NT2/D1 (cell line): ENCODE data around the gene SAP130.

Experiments
- DNase-seq: peaks from one replicate; pipeline ENCODE4 v3.0.0-alpha.2; 2011; ENCODE audit warnings: low read depth, low spot score
- H3K27me3 ChIP-seq: 2 replicates; pipeline ENCODE4 v1.6.0; 2011; ENCODE audit warnings: mild to moderate bottlenecking; ENCODE audit not compliant: insufficient read length, insufficient read depth
- H3K36me3 ChIP-seq: 2 replicates; pipeline ENCODE4 v1.6.1; 2011; ENCODE audit warnings: mild to moderate bottlenecking, low read length, mixed read lengths; ENCODE audit not compliant: insufficient read depth, insufficient read length
- H3K4me1 ChIP-seq: 2 replicates; pipeline ENCODE4 v1.5.1; 2011; ENCODE audit not compliant: insufficient read depth, insufficient read length
- H3K4me3 ChIP-seq: 2 replicates; pipeline ENCODE4 v1.5.1; 2011; ENCODE audit warnings: low read depth; ENCODE audit not compliant: insufficient read length
- H3K9ac ChIP-seq: 2 replicates; pipeline ENCODE4 v1.6.0; 2011; ENCODE audit warnings: low read depth; ENCODE audit not compliant: insufficient read length
- H3K9me3 ChIP-seq: 2 replicates; pipeline ENCODE4 v1.5.1; 2011; ENCODE audit warnings: mild to moderate bottlenecking, low read length; ENCODE audit not compliant: insufficient read depth
- SUZ12 ChIP-seq: IDR thresholded peaks from 2 replicates; pipeline ENCODE4 v1.6.1; 2011; ENCODE audit not compliant: insufficient read length, insufficient read depth; ENCODE audit errors: extremely low read depth
- YY1 ChIP-seq: IDR thresholded peaks from 2 replicates; pipeline ENCODE4 v1.6.1; 2011; ENCODE audit not compliant: insufficient read length, insufficient read depth
- ZNF274 ChIP-seq: IDR thresholded peaks from 2 replicates; pipeline ENCODE4 v1.6.1; 2011; ENCODE audit warnings: mild to moderate bottlenecking, low read depth, low read length

The SAP130 gene

DNA sequence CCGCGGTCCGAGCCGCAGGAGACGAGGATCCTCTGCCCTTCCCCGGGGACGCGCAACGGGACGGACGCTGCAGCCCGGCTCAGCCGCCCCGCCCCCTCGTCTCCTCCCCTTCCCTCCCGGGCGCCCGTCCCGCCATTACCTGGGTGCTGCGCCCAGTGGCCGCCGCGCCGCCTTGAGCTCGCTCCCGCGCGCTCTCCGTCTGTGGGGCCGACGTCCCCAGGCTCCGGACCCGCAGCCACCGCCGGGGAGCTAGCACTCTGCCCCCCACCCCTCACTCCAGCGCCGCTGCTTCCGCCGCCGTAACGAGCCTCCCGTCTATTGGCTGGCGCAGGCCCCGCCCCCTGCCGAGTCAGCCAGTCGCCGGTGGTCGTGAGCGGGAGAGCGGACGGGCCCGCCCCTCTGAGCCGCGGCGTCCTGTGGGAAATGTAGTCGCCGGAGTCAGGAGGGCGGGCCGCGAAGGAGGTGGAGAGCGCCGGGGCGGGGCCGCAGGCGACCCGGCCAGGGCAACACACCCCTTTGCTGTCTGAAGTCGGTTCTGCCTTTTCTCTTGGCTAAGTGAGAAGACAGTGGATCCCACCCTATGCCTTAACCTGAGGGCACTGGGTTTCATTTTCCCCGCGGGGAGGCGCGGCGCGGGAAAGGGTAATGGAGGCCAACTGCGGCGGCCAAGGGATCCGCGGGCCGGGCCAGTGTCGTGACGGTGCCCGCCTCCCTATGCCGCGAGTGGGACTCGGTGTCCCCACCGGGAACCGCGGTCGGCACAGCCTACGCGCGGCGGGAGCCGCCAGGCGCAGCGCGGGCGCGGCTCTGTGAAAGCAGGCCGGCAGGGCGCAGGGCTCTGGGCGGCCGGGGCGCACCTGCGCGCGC lies at the start of gene SAP130:
SAP130 (minus strand) TSS at position 259 of the 867 bp plus-strand sequence. CDS start 1,767 bp downstream, outside the sequence.
- DNase-seq = peak; percentile 93
- Histone ChIP-seq H3K9me3 (peaks cover 16% of the 10 kb centered on the region), H3K4me1 (peaks cover 2% of the 10 kb centered on the region), H3K9ac (peak within 1 kb of the TSS; percentile 98), H3K36me3 (peaks cover 21% of the 10 kb centered on the region), H3K4me3 (peak within 1 kb of the TSS; percentile 88), H3K27me3 (peaks cover 35% of the 10 kb centered on the region)
- TF ChIP-seq SUZ12 (no peak), YY1 (no peak), ZNF274 (no peak)

- no peaks in the 10 kb centered on the region for H3K9me3 ChIP-seq
- H3K4me3 ChIP-seq = no peak overlapping the region
- H3K27me3 ChIP-seq = no peaks in the 10 kb centered on the region
- no peaks in the 10 kb centered on the region for H3K4me1 ChIP-seq
- H3K36me3 ChIP-seq = no peaks in the 10 kb centered on the region
- no peak overlapping the region for H3K9ac ChIP-seq
- DNase-seq = no peak
- TF ChIP-seq ZNF274 (no peak), SUZ12 (no peak), YY1 (no peak)
Measured at GRCh38 chr2:128076461-128077106, 48.7 kb upstream of the SAP130 start.

- no peak overlapping the region for H3K9ac ChIP-seq
Measured at GRCh38 chr2:128073278-128073677, 45.4 kb upstream of the SAP130 start.

DNA sequence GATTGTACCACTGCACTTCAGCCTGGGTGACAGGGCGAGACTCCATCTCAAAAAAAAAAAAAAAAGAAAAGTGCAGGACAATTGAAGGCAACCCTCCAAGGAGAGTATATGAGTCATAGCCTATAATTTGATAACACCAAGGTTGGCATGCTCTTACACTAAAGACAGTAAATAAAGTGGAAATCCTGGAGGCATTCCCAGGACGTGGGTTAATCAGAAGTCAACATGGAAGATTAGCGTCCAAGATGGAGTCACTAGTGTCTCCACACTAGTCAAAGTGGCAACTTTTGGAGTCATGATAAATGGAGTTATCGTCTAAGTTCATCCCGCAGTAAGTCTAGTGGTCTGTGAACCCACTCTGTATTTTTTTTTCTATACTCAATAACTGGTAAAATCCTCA lies 41.9 kb upstream of the SAP130 start:
- no peaks in the 10 kb centered on the region for H3K9me3 ChIP-seq
- no peak for TF ChIP-seq SUZ12
- no peak for TF ChIP-seq YY1
- no peak for TF ChIP-seq ZNF274
- no peaks in the 10 kb centered on the region for H3K27me3 ChIP-seq
- DNase-seq = no peak
- no peaks in the 10 kb centered on the region for H3K4me1 ChIP-seq
- H3K9ac ChIP-seq = no peak overlapping the region
- no peaks in the 10 kb centered on the region for H3K36me3 ChIP-seq
- H3K4me3 ChIP-seq = no peak overlapping the region

More at GRCh38 chr2:128073278-128073677, 45.4 kb upstream of the SAP130 start:
- TF ChIP-seq SUZ12 (no peak), YY1 (no peak), ZNF274 (no peak)
- Histone ChIP-seq H3K4me1 (no peaks in the 10 kb centered on the region), H3K4me3 (no peak overlapping the region), H3K27me3 (no peaks in the 10 kb centered on the region), H3K36me3 (no peaks in the 10 kb centered on the region), H3K9me3 (no peaks in the 10 kb centered on the region)
- DNase-seq = no peak

DNA sequence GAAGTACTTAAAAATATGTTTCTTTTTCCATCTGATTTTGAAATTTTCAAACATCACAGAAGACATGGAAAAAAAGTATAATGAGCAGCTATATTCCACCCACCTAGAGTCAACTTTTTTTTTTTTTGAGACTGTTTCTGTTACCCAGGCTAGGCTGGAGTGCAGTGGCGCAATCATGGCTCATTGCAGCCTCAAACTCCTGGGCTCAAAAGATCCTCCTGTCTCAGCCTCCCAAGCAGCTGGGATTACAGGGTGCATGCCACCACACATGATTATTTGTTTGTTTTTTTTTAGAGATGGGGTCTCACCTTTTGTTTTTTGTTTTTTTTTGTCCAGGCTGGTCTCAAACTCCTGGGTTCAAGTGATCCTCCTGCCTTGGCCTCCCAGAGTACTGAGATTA lies 36.5 kb upstream of the SAP130 start:
- no peak for TF ChIP-seq SUZ12
- TF ChIP-seq YY1 = no peak
- TF ChIP-seq ZNF274 = no peak
- Histone ChIP-seq H3K36me3 (no peaks in the 10 kb centered on the region), H3K9me3 (no peaks in the 10 kb centered on the region), H3K4me1 (no peaks in the 10 kb centered on the region), H3K4me3 (no peak overlapping the region), H3K27me3 (no peaks in the 10 kb centered on the region), H3K9ac (no peak overlapping the region)
- no peak for DNase-seq

- no peaks in the 10 kb centered on the region for H3K27me3 ChIP-seq
- DNase-seq = no peak
- no peak overlapping the region for H3K4me3 ChIP-seq
- no peaks in the 10 kb centered on the region for H3K4me1 ChIP-seq
- no peak overlapping the region for H3K9ac ChIP-seq
- no peaks in the 10 kb centered on the region for H3K9me3 ChIP-seq
- TF ChIP-seq ZNF274 (no peak), SUZ12 (no peak), YY1 (no peak)
- no peaks in the 10 kb centered on the region for H3K36me3 ChIP-seq
Measured at GRCh38 chr2:128062571-128062970, 34.7 kb upstream of the SAP130 start.

- Histone ChIP-seq H3K4me3 (no peak overlapping the region), H3K9ac (no peak overlapping the region), H3K9me3 (peaks cover 9% of the 10 kb centered on the region; the same call in 1 of the 2 replicates), H3K36me3 (no peaks in the 10 kb centered on the region), H3K27me3 (no peaks in the 10 kb centered on the region), H3K4me1 (no peaks in the 10 kb centered on the region)
- DNase-seq = no peak
- TF ChIP-seq ZNF274 (no peak), SUZ12 (no peak), YY1 (no peak)
Measured at GRCh38 chr2:128058114-128058513, 30.3 kb upstream of the SAP130 start.
